Smooth muscle cell (in vitro differentiated cells): ENCODE data around the gene APOL4. TPM values are rescaled to one million over a fixed set of nuclear protein-coding genes. Genes with fewer than 3 reads are reported as not detected.
A peak's percentile ranks its signal among the peaks of the same experiment; 100 is the strongest.

Experiments
- DNase-seq: peaks from one replicate; lab custom pipeline; 2025; ENCODE audit not compliant: unreplicated experiment; lab: John Stamatoyannopoulos, UW
- H2AFZ ChIP-seq: fragments of 200-600 bp; sonication (generic); 2 replicates; pipeline ENCODE4 v1.6.0; 2016; ENCODE audit warnings: antibody characterized with exemption, low read depth, mild to moderate bottlenecking
- H3F3A ChIP-seq: fragments of 200-600 bp; sonication (generic); 2 replicates; pipeline ENCODE4 v1.6.0; 2017; ENCODE audit warnings: antibody characterized with exemption, low read depth
- H3K27ac ChIP-seq: fragments of 200-600 bp; sonication (generic); 2 replicates; pipeline ENCODE4 v1.5.1; 2016; ENCODE audit warnings: low read depth, mild to moderate bottlenecking
- H3K27me3 ChIP-seq: fragments of 200-600 bp; sonication (generic); 2 replicates; pipeline ENCODE4 v1.6.1; 2016; ENCODE audit warnings: low read depth, mild to moderate bottlenecking
- H3K36me3 ChIP-seq: fragments of 200-600 bp; sonication (generic); 2 replicates; pipeline ENCODE4 v1.5.1; 2016; ENCODE audit warnings: low read depth
- H3K4me1 ChIP-seq: fragments of 200-600 bp; sonication (generic); 2 replicates; pipeline ENCODE4 v1.5.1; 2016; ENCODE audit warnings: low read depth
- H3K4me2 ChIP-seq: fragments of 200-600 bp; sonication (generic); 2 replicates; pipeline ENCODE4 v1.6.0; 2016; ENCODE audit warnings: mild to moderate bottlenecking
- H3K4me3 ChIP-seq: fragments of 200-600 bp; sonication (generic); 2 replicates; pipeline ENCODE4 v1.5.1; 2016; ENCODE audit warnings: mild to moderate bottlenecking
- H3K79me2 ChIP-seq: fragments of 200-600 bp; sonication (generic); 2 replicates; pipeline ENCODE4 v1.6.0; 2016; ENCODE audit warnings: low read depth, mild to moderate bottlenecking
- H3K9ac ChIP-seq: fragments of 200-600 bp; sonication (generic); 2 replicates; pipeline ENCODE4 v1.6.0; 2016; ENCODE audit warnings: low read depth
- H3K9me3 ChIP-seq: fragments of 200-600 bp; sonication (generic); replicated peaks from 2 replicates; pipeline ENCODE4 v1.5.1; 2016; ENCODE audit warnings: low read depth
- H4K20me1 ChIP-seq: fragments of 200-600 bp; sonication (generic); 2 replicates; pipeline ENCODE4 v1.6.0; 2016; ENCODE audit warnings: low read depth
- WGBS: methylation state at CpG from one replicate; pipeline ENCODE4 v1.1.7; 2016; ENCODE audit warnings: low lambda C conversion rate; 5-methylcytosine and 5-hydroxymethylcytosine counted together
- polyA plus RNA-seq: library from polyadenylated mRNA; unstranded; fragments of >200 nt; fragmentation: Nextera tagmentation; extraction: Ambion mirVana; gene quantifications from 2 replicates; pipeline ENCODE4 v1.2.1, GENCODE V29; 2016
- total RNA-seq: library from RNA; depleted of rRNA; stranded (reverse); fragments of >200 nt; gene quantifications from 2 replicates; pipeline ENCODE4 v1.2.3, GENCODE V29; 2014
- TF ChIP-seq, protein P1 (sequence below): fragments of 200-600 bp; sonication (generic); IDR thresholded peaks from 2 replicates; pipeline ENCODE4 v1.5.1; 2017; ENCODE audit warnings: borderline replicate concordance, mild to moderate bottlenecking, antibody characterized with exemption; ENCODE audit not compliant: insufficient read depth, poor library complexity, severe bottlenecking

APOL4 gene
- total and polyA plus RNA-seq, 2 experiments from 2014 or later = 0.40 TPM; not detected in 1

DNA sequence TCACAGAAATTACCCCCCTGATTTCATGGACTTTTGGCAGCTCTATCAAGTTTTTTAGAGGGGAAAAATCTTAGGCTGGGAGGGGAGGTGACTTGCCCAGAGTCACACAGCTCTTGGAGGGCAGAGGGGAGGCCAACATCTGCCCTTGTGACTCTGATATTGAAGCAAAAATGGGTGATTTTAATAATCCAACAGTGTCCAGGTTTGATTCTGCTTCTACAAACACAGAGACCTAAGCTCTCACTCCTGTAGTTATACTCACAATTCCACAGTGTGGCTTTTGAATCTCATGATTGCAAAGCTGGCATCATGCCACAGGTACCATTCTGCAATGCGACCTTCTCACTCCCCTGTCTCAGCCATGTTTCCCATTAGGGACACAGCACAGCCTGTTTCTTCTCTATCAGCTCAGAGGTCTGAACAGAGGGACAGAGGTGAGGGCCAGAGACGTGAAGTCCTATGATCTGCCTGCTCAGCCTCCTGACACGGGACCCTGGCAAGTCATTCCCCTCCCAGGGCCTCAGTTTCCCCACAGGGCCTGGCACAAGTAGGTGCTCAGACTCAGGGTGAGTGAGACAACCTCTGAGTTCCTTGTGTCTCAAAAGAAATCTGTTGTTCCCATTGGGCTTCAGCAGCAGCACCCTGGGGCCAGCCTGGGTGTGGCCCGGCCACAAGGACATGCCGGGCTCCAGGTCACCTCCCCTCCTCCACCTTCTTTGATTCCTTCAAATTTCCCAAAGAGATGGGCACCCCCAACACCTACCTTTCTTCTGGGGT lies 37.0 kb upstream of the APOL4 start:
- Histone ChIP-seq H3K27ac (peak overlapping the region; percentile 61), H4K20me1 (peaks cover 5% of the 10 kb centered on the region), H3K9ac (peak overlapping the region; percentile 61), H3K4me2 (peak overlapping the region; percentile 86), H3K79me2 (peaks cover 6% of the 10 kb centered on the region), H3K27me3 (no peaks in the 10 kb centered on the region), H3K4me3 (peak overlapping the region; percentile 62), H3K36me3 (no peaks in the 10 kb centered on the region), H3K4me1 (no peaks in the 10 kb centered on the region), H3F3A (no peaks in the 10 kb centered on the region), H2AFZ (no peak overlapping the region), H3K9me3 (no peaks in the 10 kb centered on the region)
- TF ChIP-seq, protein P1, sequence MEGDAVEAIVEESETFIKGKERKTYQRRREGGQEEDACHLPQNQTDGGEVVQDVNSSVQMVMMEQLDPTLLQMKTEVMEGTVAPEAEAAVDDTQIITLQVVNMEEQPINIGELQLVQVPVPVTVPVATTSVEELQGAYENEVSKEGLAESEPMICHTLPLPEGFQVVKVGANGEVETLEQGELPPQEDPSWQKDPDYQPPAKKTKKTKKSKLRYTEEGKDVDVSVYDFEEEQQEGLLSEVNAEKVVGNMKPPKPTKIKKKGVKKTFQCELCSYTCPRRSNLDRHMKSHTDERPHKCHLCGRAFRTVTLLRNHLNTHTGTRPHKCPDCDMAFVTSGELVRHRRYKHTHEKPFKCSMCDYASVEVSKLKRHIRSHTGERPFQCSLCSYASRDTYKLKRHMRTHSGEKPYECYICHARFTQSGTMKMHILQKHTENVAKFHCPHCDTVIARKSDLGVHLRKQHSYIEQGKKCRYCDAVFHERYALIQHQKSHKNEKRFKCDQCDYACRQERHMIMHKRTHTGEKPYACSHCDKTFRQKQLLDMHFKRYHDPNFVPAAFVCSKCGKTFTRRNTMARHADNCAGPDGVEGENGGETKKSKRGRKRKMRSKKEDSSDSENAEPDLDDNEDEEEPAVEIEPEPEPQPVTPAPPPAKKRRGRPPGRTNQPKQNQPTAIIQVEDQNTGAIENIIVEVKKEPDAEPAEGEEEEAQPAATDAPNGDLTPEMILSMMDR = no peak
- DNase-seq = no peak
- 78% methylated on average over 5 of the region's 5 CpGs for WGBS

DNA sequence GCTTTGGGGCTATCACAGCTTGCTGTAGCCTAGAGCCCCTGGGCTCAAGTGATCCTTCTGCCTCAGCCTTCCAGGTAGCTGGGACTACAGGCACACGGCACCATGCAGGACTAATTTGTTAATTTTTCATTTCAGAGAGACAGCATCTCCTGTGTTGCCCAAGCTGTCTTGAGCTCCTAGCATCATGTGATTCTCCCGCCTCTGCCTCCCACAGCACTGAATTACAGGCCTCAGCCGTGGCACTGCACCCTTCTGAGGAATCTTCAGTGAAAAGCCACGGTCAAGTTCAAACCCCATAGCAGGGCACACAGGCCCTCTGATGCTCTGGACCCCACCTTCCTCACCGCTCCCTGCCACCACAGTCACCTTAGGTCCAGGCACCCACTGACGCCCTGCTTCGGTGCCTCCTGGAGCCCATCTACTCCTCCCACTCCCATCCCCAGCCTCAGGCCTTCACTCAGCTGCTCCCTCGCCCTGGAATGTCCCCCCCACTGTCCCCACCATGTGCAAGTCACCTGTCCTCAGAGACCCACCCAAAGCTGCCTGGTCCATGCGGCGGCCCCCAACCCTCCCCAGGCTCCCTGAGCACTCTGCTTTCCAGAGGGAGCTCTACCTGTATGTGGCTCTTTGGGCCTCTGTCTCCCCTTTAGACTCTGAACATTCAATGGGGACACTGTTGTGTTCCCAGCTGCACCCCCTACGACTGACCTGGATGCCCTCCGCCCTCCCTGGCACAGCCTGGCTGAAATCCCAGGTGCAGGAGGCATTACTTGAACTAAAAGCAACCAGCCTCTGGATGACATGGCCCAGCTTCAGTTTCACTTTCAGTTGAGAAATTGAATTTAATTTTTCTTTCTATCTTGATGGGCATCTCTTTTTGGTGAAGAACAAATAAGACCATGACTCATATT lies 36.1 kb upstream of the APOL4 start:
- TF ChIP-seq, protein P1 = no peak
- H3K4me1 ChIP-seq = no peaks in the 10 kb centered on the region
- H3K36me3 ChIP-seq = no peaks in the 10 kb centered on the region
- peaks cover 6% of the 10 kb centered on the region for H3K79me2 ChIP-seq
- H3K9ac ChIP-seq = no peak overlapping the region
- H2AFZ ChIP-seq = no peak overlapping the region
- H3F3A ChIP-seq = no peaks in the 10 kb centered on the region
- peak overlapping the region; percentile 62 for H3K4me3 ChIP-seq
- H3K4me2 ChIP-seq = peak overlapping the region; percentile 86
- no peaks in the 10 kb centered on the region for H3K27me3 ChIP-seq
- no peak for DNase-seq
- WGBS = 87% methylated on average over 12 of the region's 12 CpGs
- no peak overlapping the region for H3K27ac ChIP-seq
- no peaks in the 10 kb centered on the region for H3K9me3 ChIP-seq
- H4K20me1 ChIP-seq = peaks cover 5% of the 10 kb centered on the region

DNA sequence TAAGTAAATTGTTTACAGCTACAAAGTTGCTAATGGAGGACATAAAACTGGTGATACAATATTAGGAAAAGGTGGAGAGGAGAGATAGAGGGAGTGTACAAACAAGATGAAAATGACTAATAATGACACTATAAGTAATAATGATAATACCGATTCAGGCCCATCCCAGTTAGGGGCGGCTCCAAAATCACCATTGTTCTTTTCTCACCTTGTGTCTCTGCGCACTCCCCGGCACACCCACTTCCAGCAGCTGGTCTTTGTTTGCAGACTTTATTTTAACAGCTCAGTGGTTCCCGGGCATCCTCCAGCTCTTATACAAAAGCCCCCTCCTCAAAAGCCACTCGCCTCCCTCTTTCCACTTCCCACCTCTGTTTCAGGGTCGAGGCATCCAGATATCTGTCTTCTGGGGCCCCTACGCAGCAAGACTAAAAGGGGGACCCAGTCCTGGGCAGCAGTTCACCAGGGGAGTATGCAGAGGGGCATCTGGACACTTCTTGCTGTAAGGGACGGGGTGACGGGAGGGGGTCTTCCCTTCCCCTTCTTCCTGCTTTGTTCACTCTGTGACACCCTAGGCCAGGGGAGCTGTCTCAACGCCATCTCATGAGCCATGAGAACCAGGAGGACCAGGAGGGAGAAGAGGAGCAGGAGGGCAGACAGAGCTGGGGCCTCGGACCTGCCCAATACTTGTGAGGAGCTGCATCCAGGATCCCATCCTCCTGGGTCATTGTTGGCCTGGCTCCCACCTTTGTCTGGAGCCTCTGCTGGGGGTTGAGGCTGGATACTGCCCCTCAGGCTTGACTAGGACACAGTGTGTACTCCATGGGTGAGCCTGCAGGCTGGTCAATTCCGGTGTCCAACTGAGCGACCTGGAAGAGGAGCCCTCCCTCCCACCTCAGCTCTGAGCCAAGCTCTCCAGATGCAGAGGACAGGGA lies 35.0 kb upstream of the APOL4 start:
- Histone ChIP-seq H3K4me2 (no peak overlapping the region), H3K36me3 (no peaks in the 10 kb centered on the region), H3K4me1 (no peaks in the 10 kb centered on the region), H3F3A (no peaks in the 10 kb centered on the region), H3K9ac (no peak overlapping the region), H4K20me1 (peaks cover 5% of the 10 kb centered on the region), H2AFZ (no peak overlapping the region), H3K27me3 (no peaks in the 10 kb centered on the region), H3K4me3 (no peak overlapping the region), H3K27ac (no peak overlapping the region), H3K9me3 (no peaks in the 10 kb centered on the region), H3K79me2 (peaks cover 6% of the 10 kb centered on the region)
- DNase-seq = no peak
- TF ChIP-seq, protein P1 = no peak
- 97% methylated on average over 14 of the region's 14 CpGs for WGBS
